ENCODE data around the gene ZNF385A. TPM values are rescaled to one million over a fixed set of nuclear protein-coding genes. Genes with fewer than 3 reads are reported as not detected.

ZNF385A gene
- total and polyA plus RNA-seq, 2 of the 8 experiments (the other 6 are each of a cell fraction or from before 2014, with no cell fraction given): 5.2 to 14.3 TPM

GRCh38 chr12:54328595-54329337 lies 55.8 kb downstream of the ZNF385A start:
- Histone ChIP-seq H3K4me3 (ENCODE audit: extremely low read depth in 1 of 4, insufficient read depth in 2 of 4, low read depth in 3 of 4, low read length in 4 of 4) (no peak overlapping the region), H2BK120ac (replicated peaks; ENCODE audit: low read depth, low read length) (no peak overlapping the region), H3K4me1 (replicated peaks in 1 of 4; ENCODE audit: control insufficient read depth in 3 of 4, insufficient read depth in 4 of 4, low read length in 3 of 4) (peaks cover 0 to 11% (median 4%) of the 10 kb centered on the region in 4 experiments; a peak in 2 of 7 replicates), H2BK5ac (ENCODE audit: low read depth, low read length) (no peak overlapping the region), H3K56ac (replicated peaks; ENCODE audit: insufficient read length, low read depth, low read length) (no peak overlapping the region), H4K5ac (ENCODE audit: insufficient read length, low read depth, low read length) (no peak overlapping the region), H3K79me1 (ENCODE audit: low read depth, low read length) (peaks cover 3% of the 10 kb centered on the region; the same call in 1 of the 2 replicates), H3K27ac (ENCODE audit: low read depth, low read length) (no peak overlapping the region), H3K79me2 (ENCODE audit: control insufficient read depth in 1 of 2, insufficient read depth in 2 of 2, low read length in 2 of 2) (peaks cover 0 to 5% of the 10 kb centered on the region in 2 experiments; a peak in 2 of 4 replicates), H3K23me2 (ENCODE audit: low read depth, low read length) (peaks cover 4% of the 10 kb centered on the region; the same call in 1 of the 2 replicates), H4K20me1 (replicated peaks in 1 of 2; ENCODE audit: control insufficient read depth in 1 of 2, insufficient read depth in 2 of 2, low read length in 2 of 2) (peaks cover 0 to 3% of the 10 kb centered on the region in 2 experiments), H4K91ac (replicated peaks; ENCODE audit: insufficient read length, low read length) (no peak overlapping the region), H2AK5ac (ENCODE audit: low read depth, low read length) (no peak overlapping the region), H2BK12ac (ENCODE audit: low read depth, low read length) (no peak overlapping the region), H3K18ac (ENCODE audit: extremely low read depth, low read length) (no peak overlapping the region), H3K9me3 (ENCODE audit: insufficient read depth in 2 of 2, low read depth in 1 of 2, low read length in 1 of 2) (no peaks in the 10 kb centered on the region), H2BK15ac (ENCODE audit: low read length) (no peak overlapping the region), H3K36me3 (ENCODE audit: control insufficient read depth in 2 of 4, insufficient read depth in 4 of 4, low read length in 3 of 4) (no peaks in the 10 kb centered on the region; a peak in 1 of 8 replicates), H2BK20ac (ENCODE audit: low read length) (no peak overlapping the region), H4K8ac (ENCODE audit: extremely low read depth, insufficient read depth, low read length) (no peak overlapping the region), H2AFZ (ENCODE audit: low read length) (no peak overlapping the region), H3K23ac (ENCODE audit: insufficient read length) (no peak overlapping the region), H3K4me2 (ENCODE audit: insufficient read depth in 1 of 2, low read depth in 2 of 2, low read length in 2 of 2) (no peak overlapping the region), H3K14ac (ENCODE audit: insufficient read length) (no peak overlapping the region), H3K4ac (replicated peaks; ENCODE audit: insufficient read length, low read depth, low read length) (no peak overlapping the region), H3K9ac (replicated peaks in 1 of 4; ENCODE audit: extremely low read depth in 1 of 4, low read depth in 3 of 4, low read length in 3 of 4) (no peak overlapping the region), H3K27me3 (replicated peaks in 1 of 4; ENCODE audit: control insufficient read depth in 3 of 4, extremely low read depth in 1 of 4, insufficient read depth in 3 of 4, low read length in 3 of 4) (no peaks in the 10 kb centered on the region)
- FAIRE-seq: no peak
- 77% methylated on average over 6 of the region's 6 CpGs; no CpG with 5 or more reads in 1 of the 2 experiments for WGBS, 2 experiments (ENCODE audit: extremely low coverage in 1 of 2, insufficient coverage in 1 of 2, insufficient read length in 1 of 2, insufficient replicate concordance in 2 of 2, low coverage in 1 of 2, low lambda C conversion rate in 2 of 2, missing lambda C conversion rate in 1 of 2)
- no peak for DNase-seq (ENCODE audit: low read depth in 1 of 2, low spot score in 2 of 2)
- POLR2A ChIA-PET (ENCODE audit: partially characterized antibody): interaction anchor here (0.9 to 16.2 kb wide), 10 partner anchors 9 to 105 kb away, joined by 3 to 166 read pairs (median 7); partner anchors contain the start of genes CBX5 and HNRNPA1
- peak; percentile 55; the same call in 1 of the 2 replicates for TF ChIP-seq POU5F1 (IDR thresholded peaks at IDR 0.05; ENCODE audit: low read depth, low read length)
- no peak for TF ChIP-seq BACH1 (IDR thresholded peaks at IDR 0.05; ENCODE audit: low read length)
- no peak for TF ChIP-seq JUN (IDR thresholded peaks at IDR 0.05; ENCODE audit: low read depth, low read length)
- CTCF ChIA-PET (ENCODE audit: partially characterized antibody): interaction anchor here (0.6 to 34.6 kb wide), 14 partner anchors 9 to 699 kb away, joined by 3 to 618 read pairs (median 4); partner anchors contain the start of gene NFE2
